Natural killer cell (primary cell): Measurements from ENCODE around the gene CSNK1G1. TPM values are rescaled to one million over a fixed set of nuclear protein-coding genes. Genes with fewer than 3 reads are reported as not detected.

ENCODE experiments used
- ATAC-seq, 3 donors: fragments of 150-1000 bp in 2 of 3; fragments of 200-7000 bp in 1 of 3; cut with Tn5 transposase; 1 replicate in 1 of 3; 2 replicates in 2 of 3; pipeline ENCODE4 v1.10.0; 2021; ENCODE audit warnings: mild to moderate bottlenecking in 2 of 3, moderate library complexity in 2 of 3
- DNase-seq, 2 donors: peaks; one replicate each; pipeline versions ENCODE4 v3.0.0 to v3.0.0-alpha.2; 2013 to 2021; ENCODE audit warnings: mixed read lengths in 1 of 2
- H3K27ac ChIP-seq: one replicate; pipeline ENCODE4 v1.5.1; 2013; ENCODE audit warnings: mild to moderate bottlenecking, low read length
- H3K27me3 ChIP-seq: one replicate; pipeline ENCODE4 v1.6.1; 2013; ENCODE audit warnings: low read length; ENCODE audit not compliant: control insufficient read depth, insufficient read depth
- H3K36me3 ChIP-seq: one replicate; pipeline ENCODE4 v1.6.1; 2013; ENCODE audit warnings: low read length; ENCODE audit not compliant: control insufficient read depth, insufficient read depth
- H3K4me1 ChIP-seq: one replicate; pipeline ENCODE4 v1.6.1; 2013; ENCODE audit warnings: low read length; ENCODE audit not compliant: control insufficient read depth, insufficient read depth
- H3K4me3 ChIP-seq: one replicate; pipeline ENCODE4 v1.5.1; 2013; ENCODE audit warnings: low read length
- H3K9me3 ChIP-seq: one replicate; pipeline ENCODE4 v1.6.1; 2013; ENCODE audit warnings: low read length; ENCODE audit not compliant: control insufficient read depth, insufficient read depth
- H3K27ac Mint-ChIP-seq, 2 donors: one replicate each; pipeline ENCODE4 v1.8.0; 2022; ENCODE audit warnings: mild to moderate bottlenecking in 2 of 2, mixed read lengths in 2 of 2, moderate library complexity in 1 of 2
- H3K27me3 Mint-ChIP-seq, 2 donors: one replicate each; pipeline ENCODE4 v1.8.0; 2022; ENCODE audit warnings: low read depth in 2 of 2, mixed read lengths in 2 of 2
- H3K36me3 Mint-ChIP-seq: one replicate; pipeline ENCODE4 v1.8.0; 2022; ENCODE audit warnings: mixed read lengths
- H3K4me1 Mint-ChIP-seq, 2 donors: one replicate each; pipeline ENCODE4 v1.8.0; 2022; ENCODE audit warnings: mixed read lengths in 2 of 2
- H3K4me3 Mint-ChIP-seq: one replicate; pipeline ENCODE4 v1.8.0; 2022; ENCODE audit warnings: mild to moderate bottlenecking, moderate library complexity, mixed read lengths
- H3K9me3 Mint-ChIP-seq, 2 donors: one replicate each; pipeline ENCODE4 v1.8.0; 2022; ENCODE audit warnings: mixed read lengths in 2 of 2
- CTCF ChIP-seq: fragments of 200-600 bp; IDR thresholded peaks from one replicate; pipeline ENCODE4 v1.8.0; 2022; ENCODE audit warnings: antibody characterized with exemption
- WGBS: methylation state at CpG from one replicate; pipeline ENCODE4 v1.1.7; 2013; ENCODE audit warnings: missing lambda C conversion rate; ENCODE audit not compliant: insufficient coverage; 5-methylcytosine and 5-hydroxymethylcytosine counted together
- intact Hi-C: fragments of 100-400 bp; cut with micrococcal nuclease; formaldehyde crosslinking; loops from one replicate; pipeline ENCODE4 v1.14.2; 2022
- total RNA-seq, 4 donors: library from RNA; stranded (reverse); fragments of 120-200 nt in 1 of 4; gene quantifications; one replicate each; pipeline versions ENCODE4 v1.2.3 to v1.2.4, GENCODE V29; 2013 to 2022

Gene CSNK1G1
- total RNA-seq, 3 donors from 2014 or later (not counting 1 experiment from before 2014, with no cell fraction given) = 26.2 to 36.8 (median 34.0) TPM

GRCh38 chr15:64151727-64152506 is 204.1 kb downstream of the CSNK1G1 start, which contains the start of gene SNX22:
SNX22 (plus strand) TSS chr15:64151731; CDS start chr15:64151776, 45 bp downstream.
- Mint-ChIP-seq H3K4me1 (peaks cover 8 to 26% of the 10 kb centered on the region in 2 donors), H3K27me3 (peaks cover 6 to 7% of the 10 kb centered on the region in 2 donors), H3K27ac (no peak within 1 kb of the TSS), H3K36me3 (no peaks in the 10 kb centered on the region), H3K9me3 (no peaks in the 10 kb centered on the region), H3K4me3 (peak within 1 kb of the TSS; percentile 74)
- DNase-seq (peak in 1 of 2 donors; percentile 62), ATAC-seq (peak in 2 of 3 donors; percentile 9 to 11)
- no peak for TF ChIP-seq CTCF
- intact Hi-C loops = loop anchor here (5.0 kb wide), 1 partner anchor 55 kb away; the partner anchor contains the start of gene SNX1
- H3K36me3 ChIP-seq = peaks cover 25% of the 10 kb centered on the region
- peaks cover 12% of the 10 kb centered on the region for H3K27me3 ChIP-seq
- no peaks in the 10 kb centered on the region for H3K9me3 ChIP-seq
- no peak within 1 kb of the TSS for H3K27ac ChIP-seq
- under 1% methylated on average over 83 of the region's 83 CpGs for WGBS
- H3K4me1 ChIP-seq = peaks cover 35% of the 10 kb centered on the region
- peak within 1 kb of the TSS; percentile 41 for H3K4me3 ChIP-seq

GRCh38 chr15:64149893-64150578 is 205.9 kb downstream of the CSNK1G1 start:
- Histone ChIP-seq H3K27me3 (peaks cover 12% of the 10 kb centered on the region), H3K4me1 (peaks cover 35% of the 10 kb centered on the region), H3K36me3 (peaks cover 10% of the 10 kb centered on the region), H3K27ac (no peak overlapping the region), H3K4me3 (no peak overlapping the region), H3K9me3 (no peaks in the 10 kb centered on the region)
- ATAC-seq (no peak), DNase-seq (no peak)
- H3K4me1 Mint-ChIP-seq = peaks cover 8 to 26% of the 10 kb centered on the region in 2 donors
- no peaks in the 10 kb centered on the region for H3K36me3 Mint-ChIP-seq
- TF ChIP-seq CTCF = no peak
- H3K27me3 Mint-ChIP-seq = peaks cover 6 to 7% of the 10 kb centered on the region in 2 donors
- peak overlapping the region; percentile 30 for H3K4me3 Mint-ChIP-seq
- intact Hi-C loops = loop anchor here (5.0 kb wide), 1 partner anchor 53 kb away; the partner anchor contains the start of gene SNX1
- no peaks in the 10 kb centered on the region for H3K9me3 Mint-ChIP-seq
- no peak overlapping the region for H3K27ac Mint-ChIP-seq
- WGBS = 65% methylated on average over 6 of the region's 9 CpGs

GRCh38 chr15:64149424-64149823 is 206.5 kb downstream of the CSNK1G1 start:
- ATAC-seq (no peak), DNase-seq (peak in 1 of 2 donors; percentile 37)
- Histone ChIP-seq H3K4me3 (no peak overlapping the region), H3K9me3 (no peaks in the 10 kb centered on the region), H3K27ac (no peak overlapping the region), H3K36me3 (peaks cover 11% of the 10 kb centered on the region), H3K4me1 (peaks cover 35% of the 10 kb centered on the region), H3K27me3 (peaks cover 12% of the 10 kb centered on the region)
- Mint-ChIP-seq H3K27ac (no peak overlapping the region), H3K4me3 (peak overlapping the region; percentile 30), H3K36me3 (no peaks in the 10 kb centered on the region), H3K9me3 (no peaks in the 10 kb centered on the region), H3K27me3 (peaks cover 6 to 7% of the 10 kb centered on the region in 2 donors), H3K4me1 (peaks cover 8 to 26% of the 10 kb centered on the region in 2 donors)
- TF ChIP-seq CTCF = no peak
- intact Hi-C loops = no loop called here
